Activated CD8-positive, alpha-beta T cell treated with anti-CD3 and anti-CD28 coated beads, Interleukin-2, amount 10 ng/mL, durations not matched to agents 7 days and 5 days (primary cell): ENCODE data around the gene LDLRAP1. TPM values are rescaled to one million over a fixed set of nuclear protein-coding genes. Genes with fewer than 3 reads are reported as not detected.

Source experiments
- ATAC-seq: fragments of 150-1000 bp; cut with Tn5 transposase; one replicate; pipeline ENCODE4 v1.10.0; 2021; ENCODE audit warnings: moderate library complexity
- CTCF ChIA-PET: fragments of 350-600 bp; sonication (Branson Sonifier 250); formaldehyde crosslinking; loops from one replicate; lab custom pipeline; 2021; ENCODE audit warnings: antibody characterized with exemption; lab: Charles Lee
- POLR2A ChIA-PET: fragments of 350-600 bp; sonication (Branson Sonifier 250); formaldehyde crosslinking; loops from one replicate; lab custom pipeline; 2021; ENCODE audit warnings: antibody characterized with exemption; lab: Charles Lee
- DNase-seq: peaks from one replicate; pipeline ENCODE4 v3.0.0-alpha.2; 2020
- H3K27ac Mint-ChIP-seq: one replicate; pipeline ENCODE4 v1.8.0; 2021; ENCODE audit warnings: mild to moderate bottlenecking, mixed read lengths
- H3K27me3 Mint-ChIP-seq: one replicate; pipeline ENCODE4 v1.8.0; 2021; ENCODE audit warnings: low read depth, mixed read lengths
- H3K36me3 Mint-ChIP-seq: one replicate; pipeline ENCODE4 v1.8.0; 2021; ENCODE audit warnings: low read depth, mixed read lengths
- H3K4me1 Mint-ChIP-seq: one replicate; pipeline ENCODE4 v1.8.0; 2021; ENCODE audit warnings: low read depth, mixed read lengths
- H3K4me3 Mint-ChIP-seq: one replicate; pipeline ENCODE4 v1.8.0; 2021; ENCODE audit warnings: mild to moderate bottlenecking, mixed read lengths
- H3K9me3 Mint-ChIP-seq: one replicate; pipeline ENCODE4 v1.8.0; 2022; ENCODE audit warnings: mixed read lengths; ENCODE audit not compliant: insufficient read depth
- total RNA-seq, 2 experiments: library from RNA; stranded (reverse); gene quantifications; one replicate each; pipeline ENCODE4 v1.2.3, GENCODE V29; 2021

The LDLRAP1 gene
- total RNA-seq, 2 experiments from 2014 or later: 30.7 to 31.3 TPM

- Mint-ChIP-seq H3K9me3 (no peaks in the 10 kb centered on the region), H3K36me3 (peaks cover 8% of the 10 kb centered on the region), H3K27ac (peak overlapping the region; percentile 12), H3K4me3 (peak overlapping the region; percentile 17), H3K4me1 (peaks cover 43% of the 10 kb centered on the region), H3K27me3 (peaks cover 35% of the 10 kb centered on the region)
- DNase-seq (no peak), ATAC-seq (no peak)
- ChIA-PET CTCF (interaction anchor here (0.7 to 1.2 kb wide), 4 partner anchors 28 to 205 kb away, joined by 3 to 4 read pairs (median 4); partner anchors contain the start of gene MTFR1L), POLR2A (interaction anchor here (0.6 kb wide), 1 partner anchor 358 kb away, joined by 3 read pairs; no protein-coding TSS in a partner anchor)
Observed at GRCh38 chr1:25614501-25615171, 71.2 kb downstream of the LDLRAP1 start.

- Mint-ChIP-seq H3K4me1 (peaks cover 49% of the 10 kb centered on the region), H3K27ac (no peak overlapping the region), H3K36me3 (peaks cover 12% of the 10 kb centered on the region), H3K9me3 (no peaks in the 10 kb centered on the region), H3K27me3 (peaks cover 31% of the 10 kb centered on the region), H3K4me3 (peak overlapping the region; percentile 17)
- DNase-seq: no peak
- ATAC-seq: no peak
- CTCF ChIA-PET: interaction anchor here (1.0 to 1.2 kb wide), 2 partner anchors 189 to 204 kb away, joined by 4 read pairs; partner anchors contain the start of gene MTFR1L
- POLR2A ChIA-PET: interaction anchor here (0.6 to 1.3 kb wide), 2 partner anchors 57 to 359 kb away, joined by 3 to 4 read pairs; no protein-coding TSS in a partner anchor
Observed at GRCh38 chr1:25615172-25615541, 71.8 kb downstream of the LDLRAP1 start.

GRCh38 chr1:25615563-25616094 lies 72.2 kb downstream of the LDLRAP1 start:
- peaks cover 27% of the 10 kb centered on the region for H3K27me3 Mint-ChIP-seq
- no peaks in the 10 kb centered on the region for H3K9me3 Mint-ChIP-seq
- peak overlapping the region; percentile 59 for H3K27ac Mint-ChIP-seq
- H3K4me1 Mint-ChIP-seq: peaks cover 52% of the 10 kb centered on the region
- peak overlapping the region; percentile 17 for H3K4me3 Mint-ChIP-seq
- DNase-seq (no peak), ATAC-seq (peak; percentile 1)
- CTCF ChIA-PET: interaction anchor here (1.0 kb wide), 1 partner anchor 204 kb away, joined by 4 read pairs; the partner anchor contains the start of gene MTFR1L
- peaks cover 17% of the 10 kb centered on the region for H3K36me3 Mint-ChIP-seq
- POLR2A ChIA-PET: interaction anchor here (0.6 to 1.3 kb wide), 2 partner anchors 56 to 159 kb away, joined by 3 to 4 read pairs; no protein-coding TSS in a partner anchor

DNA sequence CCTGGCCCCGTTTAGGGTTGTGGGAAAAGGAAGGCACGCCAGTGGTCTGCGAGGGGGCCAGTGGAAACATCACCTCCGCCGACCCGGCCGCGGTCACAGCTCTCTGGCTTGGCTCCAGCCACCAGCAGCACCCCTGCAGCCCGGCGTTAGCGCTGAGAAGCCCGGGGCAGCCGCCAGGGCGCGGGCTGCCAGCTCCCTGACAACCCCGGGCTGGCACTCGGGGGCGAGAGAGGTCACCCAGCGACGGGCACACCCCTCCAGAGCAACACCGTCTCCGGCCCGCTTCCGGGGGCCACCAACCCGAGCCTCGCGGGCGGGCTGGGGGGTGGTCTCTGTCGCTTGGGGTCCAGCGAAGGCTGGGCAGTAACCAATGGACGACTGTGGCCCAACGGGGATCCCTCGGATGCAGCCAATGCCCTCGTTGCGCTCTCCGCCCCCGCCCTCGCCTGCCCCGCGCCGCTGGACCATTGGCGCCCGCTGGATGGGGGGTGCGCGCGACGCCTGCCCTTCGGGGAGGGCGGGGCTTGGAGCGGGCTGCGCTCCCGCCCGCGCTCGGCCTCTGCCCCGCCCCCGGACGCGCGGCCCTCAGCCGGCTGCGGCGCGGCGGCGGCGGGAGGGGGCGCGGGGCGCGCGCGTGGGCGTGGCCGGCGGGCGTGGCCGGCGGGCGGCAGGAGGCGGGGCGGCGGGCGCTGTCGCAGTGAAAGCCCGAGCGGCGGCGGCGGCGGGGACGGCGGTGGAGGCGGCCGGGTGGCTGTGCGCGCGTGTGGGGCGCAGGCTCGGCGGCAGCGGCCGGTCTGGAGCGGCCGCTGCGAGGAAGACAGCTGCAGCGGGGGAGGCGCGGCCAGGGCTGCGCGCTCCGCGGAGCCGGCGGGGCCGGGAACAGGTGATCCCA lies 72.9 kb downstream of the LDLRAP1 start, which contains the start of gene MAN1C1:
MAN1C1 (plus strand) TSS at position 697 of the 892 bp plus-strand sequence. CDS start 1,007 bp downstream, outside the sequence.
- Mint-ChIP-seq H3K4me1 (peaks cover 59% of the 10 kb centered on the region), H3K27ac (peak within 1 kb of the TSS; percentile 59)
- POLR2A ChIA-PET: interaction anchor here (0.6 to 1.3 kb wide), 3 partner anchors 55 to 158 kb away, joined by 3 to 4 read pairs (median 3); no protein-coding TSS in a partner anchor

DNA sequence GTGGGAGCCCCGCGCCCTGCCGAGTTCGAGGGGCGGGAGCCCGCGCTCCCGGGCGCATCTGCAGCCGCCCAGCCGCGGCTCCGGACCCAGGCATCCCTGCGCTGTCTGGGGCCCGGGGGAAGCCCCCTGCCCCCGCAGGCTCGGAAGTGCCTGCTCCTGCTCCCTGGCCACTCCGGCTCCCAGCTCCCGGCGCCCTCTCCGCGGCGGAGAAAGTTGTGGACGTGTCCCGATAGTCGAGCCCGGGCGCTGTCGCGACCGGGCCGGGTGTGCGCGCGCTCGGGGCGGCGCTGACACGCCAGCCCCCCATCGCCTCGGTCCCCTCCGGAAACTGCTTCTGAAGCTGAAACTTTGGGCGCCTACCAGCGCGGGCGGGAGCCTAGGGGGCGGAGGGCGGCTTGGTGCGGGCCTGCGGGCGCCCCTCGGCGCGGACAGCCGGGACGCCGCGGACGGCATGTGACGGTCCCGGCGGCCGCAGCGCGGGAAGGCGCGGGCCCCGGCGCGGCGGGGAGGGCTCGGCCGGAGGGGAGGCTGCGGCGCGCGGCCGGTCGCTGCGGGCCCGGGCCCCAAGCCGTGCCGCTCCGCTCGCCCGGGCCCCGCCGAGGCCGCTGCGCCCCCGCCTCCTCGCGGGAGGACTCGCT lies 73.7 kb downstream of the LDLRAP1 start:
- Mint-ChIP-seq H3K27ac (no peak overlapping the region), H3K4me1 (peaks cover 67% of the 10 kb centered on the region), H3K27me3 (peaks cover 14% of the 10 kb centered on the region), H3K36me3 (peaks cover 22% of the 10 kb centered on the region), H3K4me3 (peak overlapping the region; percentile 66), H3K9me3 (no peaks in the 10 kb centered on the region)
- ATAC-seq (peak; percentile 12), DNase-seq (peak; percentile 62)
- CTCF ChIA-PET: interaction anchor here (1.0 to 4.8 kb wide), 4 partner anchors 7 to 59 kb away, joined by 3 to 38 read pairs (median 4); no protein-coding TSS in a partner anchor
- POLR2A ChIA-PET: interaction anchor here (0.7 kb wide), 1 partner anchor 55 kb away, joined by 3 read pairs; no protein-coding TSS in a partner anchor

More for the DNA sequence above, 72.9 kb downstream of the LDLRAP1 start, which contains the start of gene MAN1C1:
- H3K9me3 Mint-ChIP-seq: no peaks in the 10 kb centered on the region
- CTCF ChIA-PET: interaction anchor here (1.0 to 4.8 kb wide), 4 partner anchors 7 to 60 kb away, joined by 3 to 38 read pairs (median 4); no protein-coding TSS in a partner anchor
- peak within 1 kb of the TSS; percentile 66 for H3K4me3 Mint-ChIP-seq
- H3K27me3 Mint-ChIP-seq: peaks cover 22% of the 10 kb centered on the region
- ATAC-seq (peak; percentile 69), DNase-seq (peak; percentile 79)
- peaks cover 22% of the 10 kb centered on the region for H3K36me3 Mint-ChIP-seq

GRCh38 chr1:25617625-25618432 lies 74.4 kb downstream of the LDLRAP1 start:
- peaks cover 10% of the 10 kb centered on the region for H3K27me3 Mint-ChIP-seq

DNA sequence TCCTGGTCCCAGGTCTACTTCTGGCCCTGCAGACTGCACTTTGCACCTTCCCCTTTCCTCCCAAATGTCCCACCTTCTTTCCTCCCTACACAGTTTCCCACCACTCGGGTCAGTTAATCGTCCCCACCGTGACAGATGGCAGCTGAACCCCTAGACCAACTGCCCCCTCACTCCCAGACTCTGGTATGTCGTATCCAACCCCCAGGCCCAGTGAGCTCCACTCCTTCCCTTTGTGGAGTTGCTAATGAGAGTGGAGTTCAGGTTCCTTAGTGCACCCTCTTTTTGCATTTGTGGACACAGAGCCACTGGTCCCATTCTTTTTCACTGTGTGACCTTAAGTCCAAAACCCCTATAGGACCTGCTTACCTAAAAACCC lies 75.0 kb downstream of the LDLRAP1 start:
- ATAC-seq (no peak), DNase-seq (no peak)
- Mint-ChIP-seq H3K4me3 (peak overlapping the region; percentile 83), H3K27ac (peak overlapping the region; percentile 78), H3K36me3 (peaks cover 29% of the 10 kb centered on the region), H3K9me3 (no peaks in the 10 kb centered on the region), H3K4me1 (peaks cover 80% of the 10 kb centered on the region), H3K27me3 (peaks cover 5% of the 10 kb centered on the region)
- ChIA-PET POLR2A (interaction anchor here (0.7 kb wide), 1 partner anchor 61 kb away, joined by 3 read pairs; no protein-coding TSS in a partner anchor), CTCF (interaction anchor here (0.6 to 4.8 kb wide), 24 partner anchors 9 to 192 kb away, joined by 3 to 63 read pairs (median 6); no protein-coding TSS in a partner anchor)

More at GRCh38 chr1:25617625-25618432, 74.4 kb downstream of the LDLRAP1 start:
- ATAC-seq (no peak), DNase-seq (no peak)
- H3K27ac Mint-ChIP-seq: peak overlapping the region; percentile 78
- peaks cover 26% of the 10 kb centered on the region for H3K36me3 Mint-ChIP-seq
- peaks cover 74% of the 10 kb centered on the region for H3K4me1 Mint-ChIP-seq
- ChIA-PET CTCF (interaction anchor here (1.0 to 4.8 kb wide), 16 partner anchors 8 to 178 kb away, joined by 3 to 63 read pairs (median 7); no protein-coding TSS in a partner anchor), POLR2A (interaction anchor here (0.7 kb wide), 1 partner anchor 61 kb away, joined by 3 read pairs; no protein-coding TSS in a partner anchor)
- H3K4me3 Mint-ChIP-seq: peak overlapping the region; percentile 83
- no peaks in the 10 kb centered on the region for H3K9me3 Mint-ChIP-seq

Other genes starting within 250 kb of the LDLRAP1 start
- 100 to 1,000 TPM; 117 to 127 TPM for gene TMEM50A, start 205.3 kb upstream of the LDLRAP1 start, total RNA-seq
- gene RHCE, start 122.8 kb upstream of the LDLRAP1 start, total RNA-seq: under 1 TPM in 1 of 2 experiments, not detected in 1; 0.13 TPM
- 10 to 100 TPM; 16.4 to 17.2 TPM for gene MACO1, start 112.7 kb upstream of the LDLRAP1 start, total RNA-seq
- gene MAN1C1, start 73.2 kb downstream of the LDLRAP1 start, total RNA-seq: 10 to 100 TPM; 16.8 to 17.9 TPM